B cell (primary cell): ENCODE data around the gene ZSCAN31. TPM values are rescaled to one million over a fixed set of nuclear protein-coding genes. Genes with fewer than 3 reads are reported as not detected.

ENCODE experiments used
- ATAC-seq: fragments of 200-7000 bp; cut with Tn5 transposase; one replicate; pipeline ENCODE4 v1.10.0; 2021; ENCODE audit warnings: low read depth, mild to moderate bottlenecking, moderate number of reproducible peaks, moderate library complexity
- CTCF ChIA-PET: fragments of 350-600 bp; sonication (Branson Sonifier 250); formaldehyde crosslinking; loops from one replicate; lab custom pipeline; 2021; ENCODE audit warnings: antibody characterized with exemption, inconsistent platforms; lab: Charles Lee
- POLR2A ChIA-PET: fragments of 350-600 bp; sonication (Branson Sonifier 250); formaldehyde crosslinking; loops from one replicate; lab custom pipeline; 2021; ENCODE audit warnings: antibody characterized with exemption; lab: Charles Lee
- DNase-seq: peaks from one replicate; pipeline ENCODE4 v3.0.0; 2013
- H2AFZ ChIP-seq: 2 replicates; pipeline ENCODE4 v1.6.1; 2012; ENCODE audit warnings: mild to moderate bottlenecking, low read depth, low read length; ENCODE audit not compliant: insufficient read depth, poor library complexity, severe bottlenecking
- H3K27ac ChIP-seq, 2 donors: 1 replicate in 1 of 2; 2 replicates in 1 of 2; pipeline ENCODE4 v1.5.1; 2012 to 2013; ENCODE audit warnings: low read length in 2 of 2, mild to moderate bottlenecking in 2 of 2, moderate library complexity in 1 of 2
- H3K27me3 ChIP-seq, 4 experiments: fragments of 200-600 bp in 1 of 4; sonication (generic) in 1 of 4; replicated peaks in 1 of 4; 1 replicate in 2 of 4; 2 replicates in 2 of 4; pipeline versions ENCODE4 v1.6.1 to v1.7.0; 2013 to 2016; ENCODE audit warnings: low read length in 3 of 4, mild to moderate bottlenecking in 2 of 4, mixed read lengths in 1 of 4, moderate library complexity in 1 of 4; ENCODE audit not compliant: insufficient read depth in 4 of 4, control insufficient read depth in 3 of 4; ENCODE audit errors: control extremely low read depth in 1 of 4
- H3K36me3 ChIP-seq, 2 experiments: replicated peaks in 1 of 2; 1 replicate in 1 of 2; 2 replicates in 1 of 2; pipeline versions ENCODE4 v1.6.1 to v1.7.1; 2013; ENCODE audit warnings: low read length in 1 of 2; ENCODE audit not compliant: insufficient read depth in 2 of 2, control insufficient read depth in 1 of 2; ENCODE audit errors: control extremely low read depth in 1 of 2, extremely low read depth in 1 of 2
- H3K4me1 ChIP-seq, 2 donors: fragments of 200-600 bp in 1 of 2; sonication (generic) in 1 of 2; 1 replicate in 1 of 2; 2 replicates in 1 of 2; pipeline versions ENCODE4 v1.5.1 to v1.6.1; 2013 to 2017; ENCODE audit warnings: low read length in 2 of 2; ENCODE audit not compliant: control insufficient read depth in 2 of 2, insufficient read depth in 2 of 2
- H3K4me2 ChIP-seq: replicated peaks from 2 replicates; pipeline ENCODE3; 2012; ENCODE audit warnings: mild to moderate bottlenecking, low read depth, low read length; ENCODE audit not compliant: poor library complexity, severe bottlenecking
- H3K4me3 ChIP-seq, 5 experiments: fragments of 200-600 bp in 1 of 5; sonication (generic) in 1 of 5; 1 replicate in 3 of 5; 2 replicates in 2 of 5; pipeline versions ENCODE4 v1.5.1 to v1.7.0; 2011 to 2016; ENCODE audit warnings: low read length in 4 of 5, mild to moderate bottlenecking in 4 of 5, low read depth in 2 of 5, control low read depth in 1 of 5, moderate library complexity in 1 of 5; ENCODE audit not compliant: insufficient read depth in 1 of 5; ENCODE audit errors: control extremely low read depth in 1 of 5, extremely low read depth in 1 of 5
- H3K79me2 ChIP-seq: fragments of 200-600 bp; sonication (generic); one replicate; pipeline ENCODE4 v1.6.0; 2016; ENCODE audit warnings: low read length; ENCODE audit not compliant: control insufficient read depth, insufficient read depth
- H3K9ac ChIP-seq: fragments of 200-600 bp; sonication (generic); 2 replicates; pipeline ENCODE4 v1.6.1; 2017; ENCODE audit warnings: mild to moderate bottlenecking, low read length, moderate library complexity
- H3K9me3 ChIP-seq, 3 donors: one replicate each; pipeline versions ENCODE4 v1.6.1 to v1.7.1; 2013; ENCODE audit warnings: low read length in 2 of 3; ENCODE audit not compliant: control insufficient read depth in 2 of 3, insufficient read depth in 1 of 3; ENCODE audit errors: control extremely low read depth in 1 of 3
- H4K20me1 ChIP-seq: 2 replicates; pipeline ENCODE4 v1.6.0; 2012; ENCODE audit warnings: mild to moderate bottlenecking, low read length; ENCODE audit not compliant: insufficient read depth, control insufficient read depth, poor library complexity, severe bottlenecking
- H3K27ac Mint-ChIP-seq: one replicate; pipeline ENCODE4 v1.8.0; 2021; ENCODE audit warnings: mixed read lengths
- H3K27me3 Mint-ChIP-seq: one replicate; pipeline ENCODE4 v1.8.0; 2021; ENCODE audit warnings: mixed read lengths
- H3K4me1 Mint-ChIP-seq: one replicate; pipeline ENCODE4 v1.8.0; 2021; ENCODE audit warnings: mixed read lengths
- H3K4me3 Mint-ChIP-seq: one replicate; pipeline ENCODE4 v1.8.0; 2021; ENCODE audit warnings: mixed read lengths
- H3K9me3 Mint-ChIP-seq: one replicate; pipeline ENCODE4 v1.8.0; 2022; ENCODE audit warnings: mixed read lengths; ENCODE audit not compliant: insufficient read depth
- CTCF ChIP-seq: fragments of 200-600 bp; IDR thresholded peaks from one replicate; pipeline ENCODE4 v1.8.0; 2022; ENCODE audit warnings: antibody characterized with exemption, mild to moderate bottlenecking
- EZH2 ChIP-seq: IDR thresholded peaks from 2 replicates; pipeline ENCODE4 v1.6.1; 2012; ENCODE audit warnings: borderline replicate concordance, low read depth, mild to moderate bottlenecking, moderate library complexity, low read length; ENCODE audit not compliant: insufficient read depth, poor library complexity, severe bottlenecking
- WGBS: methylation state at CpG from one replicate; pipeline ENCODE4 v1.1.5; 2013; ENCODE audit warnings: missing lambda C conversion rate; ENCODE audit not compliant: insufficient coverage; 5-methylcytosine and 5-hydroxymethylcytosine counted together
- intact Hi-C: fragments of 100-400 bp; cut with micrococcal nuclease; formaldehyde crosslinking; loops from one replicate; pipeline ENCODE4 v1.10.0; 2022
- polyA plus RNA-seq: library from polyadenylated mRNA; depleted of rRNA; stranded (reverse); fragments of >200 nt; gene quantifications from 2 replicates; pipeline ENCODE4 v1.2.3, GENCODE V29; 2012
- total RNA-seq, 2 donors: library from RNA; stranded (reverse); fragments of 120-200 nt in 1 of 2; gene quantifications; 1 replicate in 1 of 2; 2 replicates in 1 of 2; pipeline versions ENCODE4 v1.2.3 to v1.2.4, GENCODE V29; 2013 to 2022

The ZSCAN31 gene
- total and polyA plus RNA-seq, 2 donors (not counting 1 experiment from before 2014, with no cell fraction given), result 1.9 to 4.6 TPM

GRCh38 chr6:28349892-28350737 is 14.2 kb upstream of the ZSCAN31 start, which contains the start of gene ZKSCAN3:
Gene ZKSCAN3, plus strand, starts transcription at chr6:28349947. Its CDS starts 9,640 bp downstream, at chr6:28359587.
- H3K4me1 Mint-ChIP-seq, result peaks cover 23% of the 10 kb centered on the region
- DNase-seq (peak; percentile 81), ATAC-seq (peak; percentile 99)
- Histone ChIP-seq H3K79me2 (peaks cover 55% of the 10 kb centered on the region), H3K4me3 (peak within 1 kb of the TSS; percentile 59 to 88 (median 77)), H3K27me3 (peaks cover 0 to 3% (median 0%) of the 10 kb centered on the region in 4 experiments), H2AFZ (peak within 1 kb of the TSS; percentile 91), H4K20me1 (peaks cover 5% of the 10 kb centered on the region), H3K27ac (peak within 1 kb of the TSS; percentile 26 to 58), H3K9ac (peak within 1 kb of the TSS; percentile 69), H3K36me3 (no peaks in the 10 kb centered on the region), H3K4me1 (peaks cover 10 to 11% of the 10 kb centered on the region in 2 donors), H3K9me3 (peaks cover 0 to 6% (median 0%) of the 10 kb centered on the region in 3 donors), H3K4me2 (peak within 1 kb of the TSS; percentile 77)
- WGBS, result 0% methylated on average over 26 of the region's 30 CpGs
- intact Hi-C loops, result loop anchor here (1.0 to 2.0 kb wide), 5 partner anchors 14 to 213 kb away; partner anchors contain the start of genes ZSCAN12, ZSCAN26 and ZSCAN31
- peaks cover 8% of the 10 kb centered on the region for H3K27me3 Mint-ChIP-seq
- peak within 1 kb of the TSS; percentile 83 for H3K27ac Mint-ChIP-seq
- POLR2A ChIA-PET, result interaction anchor here (0.9 to 1.3 kb wide), 2 partner anchors 15 to 33 kb away, joined by 4 to 7 read pairs; no protein-coding TSS in a partner anchor
- H3K4me3 Mint-ChIP-seq, result peak within 1 kb of the TSS; percentile 92
- TF ChIP-seq CTCF, result no peak
- no peak for TF ChIP-seq EZH2
- H3K9me3 Mint-ChIP-seq, result no peaks in the 10 kb centered on the region
- CTCF ChIA-PET, result interaction anchor here (0.6 to 1.3 kb wide), 5 partner anchors 31 to 245 kb away, joined by 3 to 7 read pairs (median 4); partner anchors contain the start of gene ZSCAN26
